ENCODE measurements around the gene APP.

Gene APP

GRCh38 chr21:25895565-25896205, 274.9 kb downstream of the APP start:
- peak; percentile 50 to 83 for DNase-seq

- DNase-seq: no peak
These were observed 277.4 kb downstream of the APP start for GRCh38 chr21:25893191-25893590.

- DNase-seq: no peak
These were observed 279.0 kb downstream of the APP start for GRCh38 chr21:25891596-25891995.

GRCh38 chr21:25890001-25890400, 280.6 kb downstream of the APP start:
- DNase-seq: no peak

- DNase-seq: no peak
These were observed 281.9 kb downstream of the APP start for GRCh38 chr21:25888711-25889110.

GRCh38 chr21:25887646-25888306, 282.8 kb downstream of the APP start:
- DNase-seq: peak; percentile 70 to 72

GRCh38 chr21:25887166-25887565, 283.4 kb downstream of the APP start:
- DNase-seq: no peak

- DNase-seq: no peak
These were observed 284.7 kb downstream of the APP start for GRCh38 chr21:25885880-25886279.

- no peak for DNase-seq
These were observed 285.2 kb downstream of the APP start for GRCh38 chr21:25885405-25885804.

- no peak for DNase-seq
These were observed 286.3 kb downstream of the APP start for GRCh38 chr21:25884311-25884710.

- DNase-seq: peak; percentile 51 to 72
These were observed 288.8 kb downstream of the APP start for GRCh38 chr21:25881524-25882376.

- DNase-seq: no peak
These were observed 291.4 kb downstream of the APP start for GRCh38 chr21:25879203-25879602.

- no peak for DNase-seq
These were observed 292.2 kb downstream of the APP start for GRCh38 chr21:25878344-25878743.

- peak in 1 of 2 experiments; percentile 3 for DNase-seq
These were observed 298.3 kb downstream of the APP start for GRCh38 chr21:25872271-25872670.

- DNase-seq: peak in 1 of 2 experiments; percentile 4
These were observed 299.0 kb downstream of the APP start for GRCh38 chr21:25871566-25871965.

GRCh38 chr21:25870084-25870483, 300.5 kb downstream of the APP start:
- no peak for DNase-seq

- peak in 1 of 2 experiments; percentile 3 for DNase-seq
These were observed 303.5 kb downstream of the APP start for GRCh38 chr21:25867061-25867460.

- no peak for DNase-seq
These were observed 306.8 kb downstream of the APP start for GRCh38 chr21:25863747-25864146.

- DNase-seq: no peak
These were observed 307.5 kb downstream of the APP start for GRCh38 chr21:25863031-25863430.

- peak in 1 of 2 experiments; percentile 25 for DNase-seq
These were observed 308.0 kb downstream of the APP start for GRCh38 chr21:25862596-25862995.

- DNase-seq: no peak
These were observed 308.5 kb downstream of the APP start for GRCh38 chr21:25862112-25862511.

GRCh38 chr21:25859235-25859929, 311.2 kb downstream of the APP start:
- no peak for DNase-seq

- no peak for DNase-seq
These were observed 312.2 kb downstream of the APP start for GRCh38 chr21:25858325-25858724.

Data from NCI-H526 (cell line).